GM12874 (cell line): ENCODE measurements around the gene TEX53.

Experiments used
- CTCF ChIP-seq: IDR thresholded peaks from 2 replicates; pipeline ENCODE4 v1.5.1; 2011; ENCODE audit warnings: low read depth, mild to moderate bottlenecking, control low read depth, low read length, moderate library complexity; ENCODE audit not compliant: insufficient read depth

Gene TEX53

GRCh38 chr9:114621975-114622609 is 35.5 kb downstream of the TEX53 start:
- TF ChIP-seq CTCF: no peak

GRCh38 chr9:114621561-114621960 is 36.0 kb downstream of the TEX53 start:
- no peak for TF ChIP-seq CTCF

- no peak for TF ChIP-seq CTCF
Measured at GRCh38 chr9:114619191-114619761, 38.3 kb downstream of the TEX53 start.

- TF ChIP-seq CTCF: no peak
Measured at GRCh38 chr9:114616684-114617520, 40.7 kb downstream of the TEX53 start.

GRCh38 chr9:114614373-114614772 is 43.2 kb downstream of the TEX53 start:
- no peak for TF ChIP-seq CTCF

- TF ChIP-seq CTCF: no peak
Measured at GRCh38 chr9:114613919-114614318, 43.7 kb downstream of the TEX53 start.

- no peak for TF ChIP-seq CTCF
Measured at GRCh38 chr9:114613087-114613486, 44.5 kb downstream of the TEX53 start.
